K562 (cell line): ENCODE data around the gene INO80E.

ENCODE experiments used
- BDP1 ChIP-seq: IDR thresholded peaks from 3 replicates; pipeline ENCODE4 v1.6.1; 2011; ENCODE audit not compliant: insufficient read length, insufficient read depth
- CHAMP1 ChIP-seq: fragments of 450-650 bp; IDR thresholded peaks from 2 replicates; pipeline ENCODE4 v1.6.1; 2016; ENCODE audit warnings: mild to moderate bottlenecking
- CTCF ChIP-seq, 3 experiments: IDR thresholded peaks in 2 of 3; conservative IDR thresholded peaks in 1 of 3; 2 replicates each; pipeline ENCODE4 v1.5.1; 2011 to 2012; ENCODE audit warnings: low read length in 3 of 3, mild to moderate bottlenecking in 3 of 3, control low read depth in 2 of 3, improper control_type of control experiment in 1 of 3, inconsistent platforms in 1 of 3, low read depth in 1 of 3, mixed read lengths in 1 of 3, moderate library complexity in 1 of 3; ENCODE audit not compliant: insufficient read depth in 2 of 3
- MTA1 ChIP-seq: fragments of 450-650 bp; IDR thresholded peaks from 2 replicates; pipeline ENCODE4 v1.6.1; 2017; ENCODE audit warnings: borderline replicate concordance
- ZNF263 ChIP-seq: sonication (generic); formaldehyde crosslinking; IDR thresholded peaks from 2 replicates; pipeline ENCODE4 v1.8.0; 2022; ENCODE audit warnings: mild to moderate bottlenecking, missing genetic modification reagents, borderline replicate concordance
- ZNF445 ChIP-seq: fragments of 250-450 bp; sonication (Bioruptor Pico); IDR thresholded peaks from 2 replicates; pipeline ENCODE4 v1.4.0; 2020; ENCODE audit warnings: low read depth, mild to moderate bottlenecking, moderate library complexity
- ZNF609 ChIP-seq: sonication (generic); formaldehyde crosslinking; IDR thresholded peaks from 2 replicates; pipeline ENCODE4 v1.8.1; 2023; ENCODE audit warnings: missing genetic modification reagents, mild to moderate bottlenecking, borderline replicate concordance

DNA sequence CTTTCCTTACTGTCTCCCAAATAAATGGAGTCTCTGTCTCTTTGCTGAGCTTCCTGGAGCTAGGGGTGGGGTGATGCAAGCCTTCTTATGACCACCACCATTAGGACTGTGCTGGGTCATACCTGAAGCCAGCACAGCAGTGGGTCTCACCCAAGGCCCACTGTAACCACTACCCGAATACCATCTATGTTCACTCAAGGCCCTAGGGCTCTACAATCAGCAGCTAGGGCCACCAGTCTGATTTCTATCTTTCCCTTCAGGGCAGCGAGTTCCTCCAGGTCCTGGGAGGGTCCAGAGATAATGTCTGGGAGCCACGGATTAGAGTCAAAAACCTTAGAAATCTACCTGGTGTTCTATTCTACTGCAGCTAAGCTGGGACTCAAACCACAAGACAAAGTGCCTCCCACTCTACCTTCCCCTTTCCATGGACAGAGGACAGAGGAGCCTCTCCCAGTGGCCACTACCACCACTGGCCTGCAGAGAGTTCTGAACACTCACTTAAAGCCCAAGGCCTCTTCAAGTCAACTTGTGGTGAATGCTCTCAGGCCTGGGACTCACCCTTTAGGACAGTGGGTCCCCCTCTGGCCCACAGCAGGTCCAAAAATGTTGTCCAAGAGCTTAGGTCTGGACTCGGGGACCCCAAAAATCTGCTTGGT is 45.1 kb upstream of the INO80E start:
- TF ChIP-seq CHAMP1 = no peak
- TF ChIP-seq MTA1 = no peak
- no peak for TF ChIP-seq ZNF445
- TF ChIP-seq CTCF (IDR thresholded peaks at IDR 0.05 in 2 of 3, conservative IDR thresholded peaks at IDR 0.05 in 1 of 3; ENCODE audit: insufficient read depth in 2 of 3, low read depth in 1 of 3, low read length in 3 of 3) = no peak
- no peak for TF ChIP-seq ZNF263 (CRISPR knock-in tag)
- no peak for TF ChIP-seq ZNF609
- TF ChIP-seq BDP1 = no peak
